ENCODE results near the gene ALOX5.

- TF ChIP-seq SIN3A (IDR thresholded peaks at IDR 0.05; ENCODE audit: borderline replicate concordance, insufficient read depth, low read length) (no peak), POLR2AphosphoS5 (IDR thresholded peaks at IDR 0.05; ENCODE audit: low read depth, low read length) (no peak)
- TF ChIP-seq, protein P1, sequence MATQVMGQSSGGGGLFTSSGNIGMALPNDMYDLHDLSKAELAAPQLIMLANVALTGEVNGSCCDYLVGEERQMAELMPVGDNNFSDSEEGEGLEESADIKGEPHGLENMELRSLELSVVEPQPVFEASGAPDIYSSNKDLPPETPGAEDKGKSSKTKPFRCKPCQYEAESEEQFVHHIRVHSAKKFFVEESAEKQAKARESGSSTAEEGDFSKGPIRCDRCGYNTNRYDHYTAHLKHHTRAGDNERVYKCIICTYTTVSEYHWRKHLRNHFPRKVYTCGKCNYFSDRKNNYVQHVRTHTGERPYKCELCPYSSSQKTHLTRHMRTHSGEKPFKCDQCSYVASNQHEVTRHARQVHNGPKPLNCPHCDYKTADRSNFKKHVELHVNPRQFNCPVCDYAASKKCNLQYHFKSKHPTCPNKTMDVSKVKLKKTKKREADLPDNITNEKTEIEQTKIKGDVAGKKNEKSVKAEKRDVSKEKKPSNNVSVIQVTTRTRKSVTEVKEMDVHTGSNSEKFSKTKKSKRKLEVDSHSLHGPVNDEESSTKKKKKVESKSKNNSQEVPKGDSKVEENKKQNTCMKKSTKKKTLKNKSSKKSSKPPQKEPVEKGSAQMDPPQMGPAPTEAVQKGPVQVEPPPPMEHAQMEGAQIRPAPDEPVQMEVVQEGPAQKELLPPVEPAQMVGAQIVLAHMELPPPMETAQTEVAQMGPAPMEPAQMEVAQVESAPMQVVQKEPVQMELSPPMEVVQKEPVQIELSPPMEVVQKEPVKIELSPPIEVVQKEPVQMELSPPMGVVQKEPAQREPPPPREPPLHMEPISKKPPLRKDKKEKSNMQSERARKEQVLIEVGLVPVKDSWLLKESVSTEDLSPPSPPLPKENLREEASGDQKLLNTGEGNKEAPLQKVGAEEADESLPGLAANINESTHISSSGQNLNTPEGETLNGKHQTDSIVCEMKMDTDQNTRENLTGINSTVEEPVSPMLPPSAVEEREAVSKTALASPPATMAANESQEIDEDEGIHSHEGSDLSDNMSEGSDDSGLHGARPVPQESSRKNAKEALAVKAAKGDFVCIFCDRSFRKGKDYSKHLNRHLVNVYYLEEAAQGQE (IDR thresholded peaks at IDR 0.05; ENCODE audit: insufficient read depth in 1 of 2, low read depth in 2 of 2, low read length in 2 of 2), result no peak
These were observed 65.9 kb downstream of the ALOX5 start for GRCh38 chr10:45439873-45440272.
